ENCODE measurements around the gene GSC2.

DNA sequence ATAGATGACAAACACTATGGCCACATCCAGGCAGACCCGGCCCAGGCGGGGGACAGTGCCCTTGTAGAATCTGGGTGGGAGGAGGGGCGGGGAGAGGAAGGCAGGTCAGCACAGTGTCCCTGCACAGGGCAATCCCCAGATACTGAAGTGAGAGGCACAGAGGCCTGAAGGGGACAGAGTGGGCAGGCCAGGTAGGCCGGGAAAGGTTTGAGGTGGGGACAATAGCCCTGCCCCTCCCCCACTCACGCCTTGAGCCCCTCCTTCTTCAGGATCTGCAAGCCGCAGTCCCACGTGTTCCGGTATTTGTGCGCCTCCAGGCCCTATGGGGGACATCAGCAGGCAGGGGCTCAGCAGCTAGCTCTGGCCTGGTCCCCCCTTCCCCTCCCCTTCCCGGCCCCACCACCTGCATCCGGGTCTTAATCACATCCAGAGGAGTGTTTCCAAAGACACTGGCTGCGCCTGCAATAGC is 26.1 kb upstream of the GSC2 start:
- TF ChIP-seq, protein P1, sequence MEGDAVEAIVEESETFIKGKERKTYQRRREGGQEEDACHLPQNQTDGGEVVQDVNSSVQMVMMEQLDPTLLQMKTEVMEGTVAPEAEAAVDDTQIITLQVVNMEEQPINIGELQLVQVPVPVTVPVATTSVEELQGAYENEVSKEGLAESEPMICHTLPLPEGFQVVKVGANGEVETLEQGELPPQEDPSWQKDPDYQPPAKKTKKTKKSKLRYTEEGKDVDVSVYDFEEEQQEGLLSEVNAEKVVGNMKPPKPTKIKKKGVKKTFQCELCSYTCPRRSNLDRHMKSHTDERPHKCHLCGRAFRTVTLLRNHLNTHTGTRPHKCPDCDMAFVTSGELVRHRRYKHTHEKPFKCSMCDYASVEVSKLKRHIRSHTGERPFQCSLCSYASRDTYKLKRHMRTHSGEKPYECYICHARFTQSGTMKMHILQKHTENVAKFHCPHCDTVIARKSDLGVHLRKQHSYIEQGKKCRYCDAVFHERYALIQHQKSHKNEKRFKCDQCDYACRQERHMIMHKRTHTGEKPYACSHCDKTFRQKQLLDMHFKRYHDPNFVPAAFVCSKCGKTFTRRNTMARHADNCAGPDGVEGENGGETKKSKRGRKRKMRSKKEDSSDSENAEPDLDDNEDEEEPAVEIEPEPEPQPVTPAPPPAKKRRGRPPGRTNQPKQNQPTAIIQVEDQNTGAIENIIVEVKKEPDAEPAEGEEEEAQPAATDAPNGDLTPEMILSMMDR (IDR thresholded peaks at IDR 0.05; ENCODE audit: low read depth, low read length, poor library complexity, severe bottlenecking), result no peak
- TF ChIP-seq EZH2phosphoT487 (IDR thresholded peaks at IDR 0.05; ENCODE audit: borderline replicate concordance, low read length), result no peak

Data from DOHH2 (cell line).